DMS79 (cell line): ENCODE measurements around the gene ING1.
"Not testable (repeated sequence)": the region's sequence is repeated elsewhere in the genome, so short reads cannot be mapped to it uniquely, and the experiment has no call there.

Source experiments
- DNase-seq: peaks from one replicate; lab custom pipeline; 2025; lab: John Stamatoyannopoulos, UW

Gene ING1

GRCh38 chr13:110715395-110716246, 2.1 kb downstream of the ING1 start:
- peak; percentile 100 for DNase-seq

- no peak for DNase-seq
Measured at GRCh38 chr13:110716247-110716515, 2.7 kb downstream of the ING1 start.

- DNase-seq, result no peak
Measured at GRCh38 chr13:110719036-110719710, 5.7 kb downstream of the ING1 start.

GRCh38 chr13:110722971-110723370, 9.5 kb downstream of the ING1 start:
- no peak for DNase-seq

GRCh38 chr13:110723598-110723997, 10.1 kb downstream of the ING1 start:
- DNase-seq, result no peak

GRCh38 chr13:110726153-110726552, 12.7 kb downstream of the ING1 start:
- DNase-seq, result not testable (repeated sequence)

- no peak for DNase-seq
Measured at GRCh38 chr13:110726726-110727125, 13.2 kb downstream of the ING1 start.

GRCh38 chr13:110731072-110731471, 17.6 kb downstream of the ING1 start:
- DNase-seq, result no peak

- DNase-seq, result no peak
Measured at GRCh38 chr13:110734561-110734960, 21.1 kb downstream of the ING1 start.

GRCh38 chr13:110737555-110737954, 24.1 kb downstream of the ING1 start:
- DNase-seq, result no peak

- DNase-seq, result no peak
Measured at GRCh38 chr13:110743687-110744086, 30.2 kb downstream of the ING1 start.

- no peak for DNase-seq
Measured at GRCh38 chr13:110746438-110746837, 32.9 kb downstream of the ING1 start.

GRCh38 chr13:110748271-110748670, 34.8 kb downstream of the ING1 start:
- DNase-seq, result no peak

- no peak for DNase-seq
Measured at GRCh38 chr13:110756219-110756631, 42.7 kb downstream of the ING1 start.

GRCh38 chr13:110757296-110757695, 43.8 kb downstream of the ING1 start:
- DNase-seq, result no peak

- no peak for DNase-seq
Measured at GRCh38 chr13:110758195-110758805, 44.8 kb downstream of the ING1 start.

- DNase-seq, result no peak
Measured at GRCh38 chr13:110759710-110760109, 46.2 kb downstream of the ING1 start.

- no peak for DNase-seq
Measured at GRCh38 chr13:110760611-110761010, 47.1 kb downstream of the ING1 start.

- no peak for DNase-seq
Measured at GRCh38 chr13:110766671-110767430, 53.4 kb downstream of the ING1 start.

- DNase-seq, result no peak
Measured at GRCh38 chr13:110767476-110767875, 54.0 kb downstream of the ING1 start.

GRCh38 chr13:110769097-110769496, 55.6 kb downstream of the ING1 start:
- no peak for DNase-seq

- DNase-seq, result no peak
Measured at GRCh38 chr13:110770678-110771077, 57.2 kb downstream of the ING1 start.
